ENCODE data around the gene RASSF5. TPM values are rescaled to one million over a fixed set of nuclear protein-coding genes. Genes with fewer than 3 reads are reported as not detected.
A peak's percentile ranks its signal among the peaks of the same experiment; 100 is the strongest.

RASSF5 gene
- total and polyA plus RNA-seq, 2 experiments from 2014 or later: 1.6 to 2.0 TPM

DNA sequence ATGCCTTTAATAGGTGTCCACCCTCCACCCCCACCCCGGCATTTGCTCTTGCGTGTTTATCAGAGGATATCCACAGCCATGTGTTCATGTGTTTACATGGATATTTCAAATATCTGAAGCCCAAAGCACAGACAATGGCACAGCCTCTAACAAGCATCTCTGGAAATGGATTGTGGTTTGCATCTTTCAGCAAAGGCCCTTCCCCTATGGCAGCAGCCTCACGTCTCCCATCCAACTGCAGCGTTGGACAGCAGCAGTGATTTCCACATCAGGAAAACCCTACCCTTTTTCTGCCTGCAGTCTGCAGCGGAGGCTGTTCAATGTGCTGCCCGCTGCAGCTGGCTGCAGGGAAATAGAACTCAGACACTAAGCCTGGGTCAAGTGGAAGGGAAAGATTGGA, 1.6 kb downstream of the RASSF5 start:
- no peak overlapping the region for H3K27ac ChIP-seq
- WGBS (ENCODE audit: low lambda C conversion rate, missing lambda C conversion rate): 44% methylated on average over 6 of the region's 6 CpGs

DNA sequence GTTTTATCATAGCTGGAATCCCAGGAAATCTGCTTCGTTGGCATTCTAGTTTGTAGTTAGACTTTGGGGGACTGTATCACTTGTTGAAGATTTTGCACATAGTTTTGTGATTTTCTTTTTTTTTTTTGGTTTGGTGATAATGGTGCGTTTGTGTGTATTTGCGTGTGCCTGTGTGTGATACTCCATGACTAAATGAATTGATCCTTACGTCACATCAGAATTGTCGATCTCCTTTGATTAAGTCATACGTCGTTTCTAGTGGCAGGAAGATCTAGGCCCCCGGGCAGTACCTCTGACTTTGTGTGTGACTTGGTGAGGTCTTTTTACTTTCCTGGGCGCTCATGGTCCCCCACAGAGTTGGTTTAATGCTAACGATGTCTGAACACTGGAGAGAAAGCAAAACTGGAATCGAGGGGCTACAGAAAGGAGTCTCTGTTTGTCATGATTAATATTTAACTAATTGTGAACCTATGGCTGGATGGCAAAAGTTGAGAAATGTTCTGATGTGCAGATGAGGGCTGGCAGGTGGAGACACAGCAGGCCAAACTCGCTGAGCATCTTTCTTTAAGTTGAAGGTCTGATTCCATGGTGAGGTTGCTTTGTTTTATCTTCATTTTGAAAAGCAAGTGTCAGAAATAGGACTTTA, 2.4 kb downstream of the RASSF5 start:
- Histone ChIP-seq H3K4me1 (ENCODE audit: insufficient read depth) (peaks cover 14% of the 10 kb centered on the region), H3K36me3 (replicated peaks; ENCODE audit: insufficient read depth, low read depth) (no peaks in the 10 kb centered on the region), H3K9me3 (ENCODE audit: low read depth) (no peaks in the 10 kb centered on the region), H4K20me1 (ENCODE audit: insufficient read depth, poor library complexity, severe bottlenecking) (no peaks in the 10 kb centered on the region), H2AFZ (no peak overlapping the region), H3K79me2 (no peaks in the 10 kb centered on the region), H3K4me2 (no peak overlapping the region), H3K9me2 (replicated peaks; ENCODE audit: insufficient read depth) (no peaks in the 10 kb centered on the region), H3K4me3 (no peak overlapping the region), H3K27ac (no peak overlapping the region), H3K27me3 (peaks cover 49% of the 10 kb centered on the region)
- 86% methylated on average over 12 of the region's 12 CpGs for WGBS (ENCODE audit: low lambda C conversion rate, missing lambda C conversion rate)
- TF ChIP-seq EZH2 (IDR thresholded peaks at IDR 0.05; ENCODE audit: borderline replicate concordance): no peak
- no peak for DNase-seq (ENCODE audit: low spot score)

More for the DNA sequence above, 1.6 kb downstream of the RASSF5 start:
- Histone ChIP-seq H3K27me3 (peaks cover 52% of the 10 kb centered on the region), H3K4me3 (no peak overlapping the region), H3K79me2 (no peaks in the 10 kb centered on the region), H3K4me2 (peak overlapping the region; percentile 96), H3K4me1 (ENCODE audit: insufficient read depth) (peaks cover 14% of the 10 kb centered on the region), H3K9me3 (ENCODE audit: low read depth) (no peaks in the 10 kb centered on the region), H4K20me1 (ENCODE audit: insufficient read depth, poor library complexity, severe bottlenecking) (no peaks in the 10 kb centered on the region), H3K36me3 (replicated peaks; ENCODE audit: insufficient read depth, low read depth) (no peaks in the 10 kb centered on the region), H2AFZ (no peak overlapping the region), H3K9me2 (replicated peaks; ENCODE audit: insufficient read depth) (no peaks in the 10 kb centered on the region)
- peak; percentile 40 for DNase-seq (ENCODE audit: low spot score)
- TF ChIP-seq CTCF (IDR thresholded peaks at IDR 0.05; ENCODE audit: poor library complexity) (no peak), EZH2phosphoT487 (IDR thresholded peaks at IDR 0.05; ENCODE audit: low read depth, severe bottlenecking, unreplicated experiment) (no peak), EZH2 (IDR thresholded peaks at IDR 0.05; ENCODE audit: borderline replicate concordance) (peak; percentile 12)

DNA sequence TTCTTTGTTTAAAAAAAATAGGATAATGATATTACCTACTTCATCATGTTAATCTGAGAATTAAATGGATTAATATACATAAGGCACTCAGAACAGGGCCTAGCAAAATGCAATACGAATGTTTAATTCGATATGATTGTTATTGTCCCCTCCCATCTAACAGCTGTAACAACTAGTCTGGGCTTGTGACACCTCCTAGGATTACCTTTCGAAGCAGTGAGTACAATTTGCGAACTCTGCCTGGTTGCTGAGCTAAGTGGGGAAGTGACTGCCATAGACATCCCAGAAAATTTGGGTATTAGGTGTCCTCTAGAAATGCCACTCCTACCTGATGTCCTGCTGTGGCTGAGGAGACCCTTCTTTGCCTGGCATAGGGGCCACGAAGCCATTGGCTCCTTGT, 3.0 kb downstream of the RASSF5 start:
- Histone ChIP-seq H3K4me1 (ENCODE audit: insufficient read depth) (peaks cover 14% of the 10 kb centered on the region), H3K36me3 (replicated peaks; ENCODE audit: insufficient read depth, low read depth) (no peaks in the 10 kb centered on the region), H3K9me3 (ENCODE audit: low read depth) (no peaks in the 10 kb centered on the region), H3K27me3 (peaks cover 42% of the 10 kb centered on the region), H2AFZ (no peak overlapping the region), H4K20me1 (ENCODE audit: insufficient read depth, poor library complexity, severe bottlenecking) (no peaks in the 10 kb centered on the region), H3K79me2 (no peaks in the 10 kb centered on the region), H3K27ac (no peak overlapping the region), H3K9me2 (replicated peaks; ENCODE audit: insufficient read depth) (no peaks in the 10 kb centered on the region), H3K4me3 (no peak overlapping the region), H3K4me2 (no peak overlapping the region)
- TF ChIP-seq CTCF (IDR thresholded peaks at IDR 0.05; ENCODE audit: poor library complexity) (no peak), EZH2phosphoT487 (IDR thresholded peaks at IDR 0.05; ENCODE audit: low read depth, severe bottlenecking, unreplicated experiment) (no peak), EZH2 (IDR thresholded peaks at IDR 0.05; ENCODE audit: borderline replicate concordance) (no peak)
- DNase-seq (ENCODE audit: low spot score): no peak
- 85% methylated on average over 5 of the region's 5 CpGs for WGBS (ENCODE audit: low lambda C conversion rate, missing lambda C conversion rate)

GRCh38 chr1:206511362-206512057, 4.2 kb downstream of the RASSF5 start:
- H3K9me2 ChIP-seq (replicated peaks; ENCODE audit: insufficient read depth): no peaks in the 10 kb centered on the region
- H3K9me3 ChIP-seq (ENCODE audit: low read depth): no peaks in the 10 kb centered on the region
- H3K4me2 ChIP-seq: no peak overlapping the region
- H3K27me3 ChIP-seq: peaks cover 31% of the 10 kb centered on the region
- H3K27ac ChIP-seq: no peak overlapping the region
- 70% methylated on average over 14 of the region's 14 CpGs for WGBS (ENCODE audit: low lambda C conversion rate, missing lambda C conversion rate)
- no peaks in the 10 kb centered on the region for H4K20me1 ChIP-seq (ENCODE audit: insufficient read depth, poor library complexity, severe bottlenecking)
- peaks cover 14% of the 10 kb centered on the region for H3K4me1 ChIP-seq (ENCODE audit: insufficient read depth)
- TF ChIP-seq CTCF (IDR thresholded peaks at IDR 0.05; ENCODE audit: poor library complexity) (no peak), EZH2 (IDR thresholded peaks at IDR 0.05; ENCODE audit: borderline replicate concordance) (no peak), EZH2phosphoT487 (IDR thresholded peaks at IDR 0.05; ENCODE audit: low read depth, severe bottlenecking, unreplicated experiment) (no peak)
- no peak overlapping the region for H3K4me3 ChIP-seq
- no peaks in the 10 kb centered on the region for H3K36me3 ChIP-seq (replicated peaks; ENCODE audit: insufficient read depth, low read depth)
- H2AFZ ChIP-seq: no peak overlapping the region
- no peak for DNase-seq (ENCODE audit: low spot score)
- no peaks in the 10 kb centered on the region for H3K79me2 ChIP-seq

Data from hepatocyte (in vitro differentiated cells).